Neutrophil (primary cell): ENCODE data around the gene NAXE.

Experiments
- H3K27ac ChIP-seq: fragments of 200-600 bp; sonication (generic); 2 replicates; pipeline ENCODE4 v1.5.1; 2016; ENCODE audit warnings: mild to moderate bottlenecking, moderate library complexity
- H3K27me3 ChIP-seq: fragments of 200-600 bp; sonication (generic); 2 replicates; pipeline ENCODE4 v1.6.0; 2016; ENCODE audit warnings: mild to moderate bottlenecking
- H3K36me3 ChIP-seq: fragments of 200-600 bp; sonication (generic); 2 replicates; pipeline ENCODE4 v1.5.1; 2017
- H3K4me1 ChIP-seq, 2 experiments: fragments of 200-600 bp in 1 of 2; sonication (generic) in 1 of 2; 1 replicate in 1 of 2; 2 replicates in 1 of 2; pipeline versions ENCODE4 v1.5.1 to v1.6.1; 2013 to 2016; ENCODE audit warnings: low read depth in 1 of 2, low read length in 1 of 2, mild to moderate bottlenecking in 1 of 2, moderate library complexity in 1 of 2; ENCODE audit not compliant: control insufficient read depth in 1 of 2, insufficient read depth in 1 of 2
- H3K4me3 ChIP-seq, 2 experiments: fragments of 200-600 bp in 1 of 2; sonication (generic) in 1 of 2; 1 replicate in 1 of 2; 2 replicates in 1 of 2; pipeline ENCODE4 v1.5.1; 2013 to 2016; ENCODE audit warnings: low read depth in 1 of 2, low read length in 1 of 2, mild to moderate bottlenecking in 1 of 2, moderate library complexity in 1 of 2
- H3K9me3 ChIP-seq: fragments of 200-600 bp; sonication (generic); 2 replicates; pipeline ENCODE4 v1.5.1; 2016
- CTCF ChIP-seq: fragments of 200-600 bp; sonication (generic); IDR thresholded peaks from 2 replicates; pipeline ENCODE4 v1.5.1; 2016; ENCODE audit warnings: antibody characterized with exemption

NAXE gene

GRCh38 chr1:156547982-156548381, 43.6 kb upstream of the NAXE start:
- H3K27ac ChIP-seq = no peak overlapping the region
- no peak for TF ChIP-seq CTCF
- H3K27me3 ChIP-seq = no peaks in the 10 kb centered on the region
- peaks cover 77% of the 10 kb centered on the region for H3K36me3 ChIP-seq
- no peaks in the 10 kb centered on the region for H3K9me3 ChIP-seq
- H3K4me1 ChIP-seq = peaks cover 0 to under 1% of the 10 kb centered on the region in 2 experiments
- H3K4me3 ChIP-seq = no peak overlapping the region

DNA sequence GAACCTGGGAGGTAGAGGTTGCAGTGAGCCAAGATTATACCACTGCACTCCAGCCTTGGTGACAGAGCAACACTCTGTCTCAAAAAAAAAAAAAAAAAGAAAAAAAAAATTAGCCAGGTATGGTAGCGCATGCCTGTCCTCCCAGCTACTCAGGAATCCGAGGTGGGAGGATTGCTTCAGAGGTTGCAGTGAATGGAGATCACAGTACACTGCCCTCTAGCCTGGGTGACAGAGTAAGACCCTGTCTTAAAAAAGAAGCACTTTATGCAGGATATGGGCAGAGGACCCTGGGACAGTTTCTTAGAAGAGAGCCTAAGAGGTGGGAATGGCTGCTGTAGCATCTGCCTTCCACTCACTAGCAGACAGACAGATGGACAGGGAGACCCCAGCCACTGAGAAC, 42.2 kb upstream of the NAXE start:
- H3K9me3 ChIP-seq = no peaks in the 10 kb centered on the region
- no peak overlapping the region for H3K4me3 ChIP-seq
- no peak overlapping the region for H3K27ac ChIP-seq
- TF ChIP-seq CTCF = no peak
- peaks cover 0 to 2% of the 10 kb centered on the region in 2 experiments for H3K4me1 ChIP-seq
- peaks cover 69% of the 10 kb centered on the region for H3K36me3 ChIP-seq
- H3K27me3 ChIP-seq = no peaks in the 10 kb centered on the region

DNA sequence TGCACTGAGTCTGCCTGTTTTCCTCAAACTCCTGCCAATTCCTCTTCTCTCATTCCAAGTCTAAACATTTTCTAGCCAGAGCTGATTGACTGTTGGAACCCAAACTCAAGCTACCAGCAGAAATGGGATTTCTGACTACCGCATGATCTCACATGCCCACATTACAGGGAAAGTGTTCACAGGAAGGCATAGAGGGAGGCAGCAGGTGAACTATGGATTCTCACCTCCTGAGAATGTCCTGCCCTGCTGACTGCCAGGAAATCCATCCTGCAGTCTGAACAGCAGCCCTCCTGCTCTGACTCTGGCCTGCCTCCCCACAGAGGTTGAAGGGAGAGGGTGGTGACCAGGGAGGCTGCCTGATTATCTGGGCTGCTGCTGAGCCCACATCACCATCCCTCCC, 41.7 kb upstream of the NAXE start:
- Histone ChIP-seq H3K9me3 (no peaks in the 10 kb centered on the region), H3K27me3 (no peaks in the 10 kb centered on the region), H3K36me3 (peaks cover 72% of the 10 kb centered on the region), H3K27ac (no peak overlapping the region), H3K4me1 (peaks cover 0 to 2% of the 10 kb centered on the region in 2 experiments), H3K4me3 (no peak overlapping the region)
- no peak for TF ChIP-seq CTCF

- peaks cover 0 to 2% of the 10 kb centered on the region in 2 experiments for H3K4me1 ChIP-seq
- H3K9me3 ChIP-seq = no peaks in the 10 kb centered on the region
- H3K4me3 ChIP-seq = no peak overlapping the region
- H3K27me3 ChIP-seq = no peaks in the 10 kb centered on the region
- H3K36me3 ChIP-seq = peaks cover 77% of the 10 kb centered on the region
- TF ChIP-seq CTCF = no peak
- H3K27ac ChIP-seq = no peak overlapping the region
Observed at GRCh38 chr1:156550346-156550745, 41.2 kb upstream of the NAXE start.

DNA sequence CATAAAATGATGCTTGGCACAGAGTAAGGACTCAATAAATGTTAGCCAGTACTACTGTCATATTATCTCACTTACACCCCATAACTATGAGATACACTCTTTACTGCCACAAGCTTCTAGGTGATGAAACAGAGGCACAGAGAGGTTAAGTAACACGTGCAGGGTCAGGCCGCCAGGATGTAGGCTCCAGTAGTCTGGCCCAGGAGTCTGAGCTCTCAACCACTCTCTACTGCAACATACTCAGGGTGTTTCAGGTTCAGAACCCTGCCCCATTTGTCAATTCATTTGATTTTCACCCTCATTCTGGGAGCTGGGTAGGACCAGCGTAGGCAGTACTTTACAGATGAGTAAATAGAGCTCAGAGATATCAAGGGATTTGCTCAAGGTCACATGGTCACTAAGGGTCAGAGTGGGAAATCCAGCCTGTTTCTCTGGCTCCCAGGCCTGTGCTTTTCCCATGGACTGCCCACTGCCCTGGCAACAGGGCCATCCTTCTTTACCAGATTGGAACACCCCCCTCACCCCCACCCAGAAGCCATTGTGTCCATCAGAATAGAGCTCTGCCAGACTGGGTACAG, 40.4 kb upstream of the NAXE start:
- no peak overlapping the region for H3K27ac ChIP-seq
- peaks cover 0 to 2% of the 10 kb centered on the region in 2 experiments for H3K4me1 ChIP-seq
- H3K36me3 ChIP-seq = peaks cover 77% of the 10 kb centered on the region
- no peak for TF ChIP-seq CTCF
- H3K9me3 ChIP-seq = no peaks in the 10 kb centered on the region
- no peak overlapping the region for H3K4me3 ChIP-seq
- no peaks in the 10 kb centered on the region for H3K27me3 ChIP-seq
